Stimulated activated naive CD8-positive, alpha-beta T cell treated with anti-CD3 and anti-CD28 coated beads, Interleukin-15, Interleukin-2, amounts not matched to agents 100 U/mL and 50 U/mL, for 24 hours (primary cell): Measurements from ENCODE around the gene MBD2.
A peak's percentile ranks its signal among the peaks of the same experiment; 100 is the strongest.

ENCODE experiments used
- ATAC-seq: fragments of 150-1000 bp; cut with Tn5 transposase; one replicate; pipeline ENCODE4 v1.10.0; 2021
- DNase-seq: peaks from one replicate; pipeline ENCODE4 v3.0.0; 2021

MBD2 gene

GRCh38 chr18:54197747-54198411 is 26.6 kb downstream of the MBD2 start:
- DNase-seq (no peak), ATAC-seq (no peak)

DNA sequence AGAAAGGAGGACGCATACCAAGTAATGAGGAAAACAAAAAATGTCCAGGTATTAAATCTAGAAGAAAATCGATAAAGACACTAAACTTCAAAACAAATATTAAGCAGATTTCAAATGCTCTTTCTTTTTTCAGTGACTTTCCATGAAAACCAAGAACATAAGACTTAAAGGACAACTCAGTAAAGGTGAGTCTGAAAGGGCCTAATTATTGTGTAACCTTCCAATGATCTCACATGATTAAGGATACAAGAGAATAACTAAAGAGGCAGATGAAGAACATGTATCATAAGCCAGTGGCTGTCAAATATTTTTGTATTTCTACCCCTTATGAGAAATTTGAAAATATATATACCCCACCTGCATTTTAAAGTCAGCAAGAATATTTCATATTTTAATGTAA is 30.7 kb downstream of the MBD2 start:
- ATAC-seq = no peak
- no peak for DNase-seq

- DNase-seq (no peak), ATAC-seq (no peak)
Measured at GRCh38 chr18:54192900-54193299, 31.6 kb downstream of the MBD2 start.

DNA sequence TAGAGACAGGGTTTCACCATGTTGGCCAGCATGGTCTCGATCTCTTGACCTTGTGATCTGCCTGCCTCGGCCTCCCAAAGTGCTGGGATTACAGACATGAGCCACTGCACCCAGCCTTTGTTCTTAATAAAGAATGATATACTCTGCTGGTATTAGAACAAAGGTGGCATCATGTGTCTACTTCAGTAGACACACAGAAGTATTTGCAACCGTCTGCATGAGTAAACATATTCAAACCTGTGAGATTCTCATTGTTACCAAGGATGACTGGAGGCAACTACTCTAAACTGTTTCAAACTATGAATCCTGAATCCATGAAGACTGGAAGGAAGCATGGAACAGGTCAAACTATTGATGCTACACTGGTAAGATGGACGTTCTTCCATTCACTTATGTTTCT is 32.1 kb downstream of the MBD2 start:
- no peak for ATAC-seq
- no peak for DNase-seq

DNA sequence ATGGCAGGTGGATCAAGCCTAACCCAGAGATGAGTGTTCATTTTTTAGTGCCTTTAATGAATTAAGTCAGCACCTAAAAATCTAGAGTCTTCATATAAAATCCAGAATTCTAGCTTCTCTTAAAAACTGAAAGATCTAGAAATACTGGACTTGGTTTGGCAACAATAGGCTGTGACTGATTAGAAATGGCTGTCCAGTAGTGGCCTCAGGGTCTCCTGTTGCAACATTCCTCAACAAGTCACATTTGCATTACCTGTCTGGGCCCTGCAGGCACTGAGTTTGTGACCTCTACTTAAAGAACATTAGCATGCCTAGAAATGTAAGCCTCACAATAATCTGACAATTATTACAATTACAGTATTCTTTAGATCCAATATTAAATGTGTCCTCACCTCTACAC is 33.1 kb downstream of the MBD2 start:
- DNase-seq (no peak), ATAC-seq (no peak)

GRCh38 chr18:54187372-54187771 is 37.1 kb downstream of the MBD2 start:
- DNase-seq = no peak
- ATAC-seq = no peak

DNA sequence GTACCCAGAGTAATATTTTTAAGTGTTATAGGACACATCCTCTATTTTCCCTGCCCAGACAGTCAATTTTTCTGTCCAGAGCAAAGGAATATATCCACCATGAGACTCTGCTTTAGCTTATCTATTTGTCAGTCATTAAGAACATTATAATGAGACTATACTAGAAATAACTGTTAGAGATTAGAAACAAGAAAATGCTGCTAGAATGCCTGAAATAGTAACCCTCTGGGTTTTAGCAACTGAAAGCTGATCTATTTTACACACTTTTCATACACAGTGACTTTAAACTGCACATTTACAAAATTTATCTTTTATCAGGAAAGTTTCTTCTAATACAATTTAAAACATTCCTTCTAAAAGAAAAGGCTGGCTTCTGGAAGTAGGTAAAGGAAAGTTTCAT is 39.6 kb downstream of the MBD2 start:
- ATAC-seq (no peak), DNase-seq (no peak)

GRCh38 chr18:54183390-54183789 is 41.1 kb downstream of the MBD2 start:
- ATAC-seq = no peak
- no peak for DNase-seq

DNA sequence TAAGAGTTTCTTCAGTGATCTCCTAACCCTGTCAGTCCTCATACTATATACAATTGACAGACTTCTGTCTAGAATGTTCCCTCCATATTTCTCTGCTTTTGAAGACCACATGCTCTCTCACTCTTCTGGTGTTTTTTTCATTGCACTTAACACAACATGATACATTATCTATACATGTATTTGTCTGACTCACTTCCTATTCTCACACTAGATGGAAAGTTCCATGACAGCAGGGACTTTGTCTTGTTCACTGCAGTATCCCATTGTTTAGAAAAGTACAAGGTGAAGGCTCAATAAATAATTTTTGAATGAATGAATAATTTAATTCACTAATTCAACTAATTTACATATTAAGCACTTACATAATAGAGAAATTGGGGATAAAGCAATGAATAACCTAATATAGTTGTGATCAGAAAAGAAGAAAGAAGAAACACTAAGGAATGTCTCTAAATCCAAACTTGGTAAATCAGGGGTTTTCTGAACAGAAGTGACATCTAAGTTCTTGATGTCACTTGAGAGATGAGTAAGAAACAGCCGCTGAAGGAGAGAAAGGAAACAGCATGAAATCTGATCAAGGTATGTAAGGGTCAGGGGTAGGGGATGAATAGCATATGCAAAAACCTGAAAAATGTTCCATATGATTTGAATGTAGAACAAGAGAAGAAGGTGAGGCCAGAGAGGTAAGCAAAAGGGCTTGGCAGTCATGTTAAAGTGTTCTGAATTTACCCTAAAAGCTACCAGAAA is 42.4 kb downstream of the MBD2 start:
- DNase-seq = no peak
- ATAC-seq = peak; percentile 94

- ATAC-seq (peak; percentile 80), DNase-seq (no peak)
Measured at GRCh38 chr18:54173980-54174630, 50.4 kb downstream of the MBD2 start.

DNA sequence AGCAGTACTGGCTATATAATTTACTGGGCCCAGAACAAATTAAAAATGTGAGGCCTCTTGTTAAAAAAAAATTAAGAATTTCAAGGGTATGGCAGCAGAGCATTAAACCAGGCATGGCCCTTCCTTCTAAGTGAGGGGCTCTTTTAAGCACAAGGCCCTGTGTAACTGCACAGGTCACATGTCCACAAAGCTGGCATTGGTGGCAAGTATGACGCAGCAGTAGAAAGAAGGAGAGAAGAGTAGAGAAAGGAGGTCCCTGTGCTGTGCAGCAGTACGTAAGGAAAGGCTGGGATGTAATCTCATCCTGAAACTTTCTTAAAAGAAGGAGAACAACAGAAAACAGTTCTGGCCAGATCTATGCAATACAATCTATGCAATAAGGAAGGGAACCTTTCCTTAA is 51.2 kb downstream of the MBD2 start:
- ATAC-seq (no peak), DNase-seq (no peak)

GRCh38 chr18:54169431-54170403 is 54.8 kb downstream of the MBD2 start:
- DNase-seq (no peak), ATAC-seq (no peak)

- DNase-seq (no peak), ATAC-seq (no peak)
Measured at GRCh38 chr18:54165450-54165849, 59.0 kb downstream of the MBD2 start.

GRCh38 chr18:54163453-54163852 is 61.0 kb downstream of the MBD2 start:
- ATAC-seq (peak; percentile 57), DNase-seq (no peak)

DNA sequence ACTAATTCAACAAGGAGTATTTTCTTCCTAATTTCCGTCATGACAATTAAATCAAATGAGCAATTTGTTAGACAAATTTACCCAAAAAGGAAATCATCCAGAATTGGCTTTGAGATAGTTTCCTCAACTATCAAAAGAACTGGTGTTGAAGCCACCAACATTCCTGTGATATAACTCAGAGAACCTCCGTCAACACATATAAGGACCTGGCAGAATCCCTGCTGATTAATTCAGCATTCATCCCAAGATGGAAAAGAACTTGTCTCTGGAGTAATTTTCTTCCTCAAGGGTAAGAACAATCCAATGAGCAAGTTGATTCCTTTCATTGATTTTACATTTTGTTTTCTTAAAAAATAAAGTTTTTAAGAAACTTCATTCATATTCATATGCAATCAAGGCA is 62.0 kb downstream of the MBD2 start:
- ATAC-seq (no peak), DNase-seq (no peak)

GRCh38 chr18:54161267-54161666 is 63.2 kb downstream of the MBD2 start:
- no peak for ATAC-seq
- DNase-seq = no peak

DNA sequence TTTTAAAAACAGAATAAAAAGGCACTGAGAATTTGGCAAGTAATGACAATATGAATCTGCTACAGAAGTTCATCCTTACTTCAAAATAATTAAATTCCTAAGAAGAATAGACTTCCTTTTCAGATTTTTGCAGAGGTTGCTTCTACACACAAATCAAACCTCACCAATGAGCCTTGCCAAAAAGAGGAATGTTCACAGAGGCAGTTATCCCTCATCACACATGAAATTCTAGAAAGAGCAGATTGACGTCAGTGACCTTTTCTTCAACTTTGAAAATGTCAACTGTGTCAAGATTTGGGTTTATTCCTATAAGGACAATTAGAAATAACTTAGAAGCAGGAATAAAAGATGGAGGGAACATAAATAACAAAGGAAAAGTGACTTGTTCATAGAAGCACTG is 64.6 kb downstream of the MBD2 start:
- ATAC-seq (no peak), DNase-seq (no peak)

DNA sequence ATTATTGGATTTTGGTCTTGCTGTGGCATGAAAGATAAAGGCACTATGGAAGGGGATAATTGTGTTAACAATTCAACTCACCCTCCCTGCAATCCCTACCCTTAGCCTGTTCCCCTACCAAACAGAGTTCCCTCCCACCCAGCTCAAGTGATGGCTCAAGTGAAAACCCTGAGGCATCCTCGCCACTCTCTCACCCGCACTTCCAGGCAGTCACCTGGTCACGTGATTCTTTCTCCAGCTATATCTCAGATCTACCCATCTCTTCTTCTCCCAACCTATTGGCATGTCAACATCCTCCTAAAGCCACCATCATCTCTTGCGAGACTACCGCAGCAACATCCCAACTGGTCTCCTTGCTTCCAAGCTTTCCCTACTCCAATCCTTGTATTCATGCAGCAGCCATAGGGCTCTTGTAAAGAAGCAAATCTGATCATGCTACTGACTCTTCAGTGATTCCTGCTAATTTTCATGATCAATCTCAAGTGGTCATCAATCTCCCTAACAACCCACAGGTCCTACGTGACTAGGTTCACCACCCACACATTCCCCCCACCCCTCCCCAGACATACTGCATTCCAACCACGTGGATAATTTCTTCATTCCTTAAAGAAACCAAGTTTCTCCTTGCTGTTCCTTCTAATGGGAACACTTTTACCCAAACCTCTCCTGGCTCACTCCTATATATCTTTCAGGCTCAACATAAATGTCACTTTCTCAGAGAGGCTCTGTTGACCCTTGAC is 66.7 kb downstream of the MBD2 start:
- no peak for ATAC-seq
- no peak for DNase-seq

DNA sequence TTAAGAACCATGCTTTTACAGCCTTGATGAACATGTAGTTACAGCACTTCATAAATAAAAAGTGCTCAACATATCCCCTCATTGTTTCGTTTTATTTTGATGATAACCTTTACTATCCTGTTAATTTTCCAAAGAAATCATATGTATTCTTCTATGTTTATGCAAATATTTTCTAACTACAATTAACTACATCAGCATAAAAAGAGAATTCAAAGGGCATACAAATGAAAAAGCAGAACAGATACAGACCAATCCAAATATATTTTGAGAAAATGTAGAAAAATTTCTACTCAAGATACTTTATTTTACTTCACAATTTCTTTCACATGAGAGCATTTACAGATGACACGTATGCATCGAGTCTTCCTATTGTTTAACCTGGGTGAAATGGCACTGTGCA is 69.1 kb downstream of the MBD2 start:
- DNase-seq = no peak
- ATAC-seq = no peak

DNA sequence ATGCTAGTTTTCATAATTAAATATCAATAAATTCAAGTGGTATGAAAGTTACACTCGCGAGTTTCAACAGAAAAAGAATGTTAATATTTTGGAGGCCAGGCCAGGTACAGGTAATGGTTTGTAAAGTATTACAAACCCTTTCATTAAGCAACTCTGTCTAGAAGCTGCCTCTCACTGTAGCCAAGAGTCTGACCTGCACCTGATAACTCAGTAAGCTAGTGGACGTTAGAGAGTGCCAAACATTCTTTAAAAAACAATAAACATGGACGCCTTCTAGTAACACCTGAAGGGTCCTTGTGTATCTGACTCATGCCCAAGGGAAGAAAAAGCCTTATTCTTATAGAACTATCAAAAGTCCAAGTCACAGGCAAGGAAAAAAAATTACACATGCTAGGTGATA is 70.2 kb downstream of the MBD2 start:
- ATAC-seq (no peak), DNase-seq (no peak)

DNA sequence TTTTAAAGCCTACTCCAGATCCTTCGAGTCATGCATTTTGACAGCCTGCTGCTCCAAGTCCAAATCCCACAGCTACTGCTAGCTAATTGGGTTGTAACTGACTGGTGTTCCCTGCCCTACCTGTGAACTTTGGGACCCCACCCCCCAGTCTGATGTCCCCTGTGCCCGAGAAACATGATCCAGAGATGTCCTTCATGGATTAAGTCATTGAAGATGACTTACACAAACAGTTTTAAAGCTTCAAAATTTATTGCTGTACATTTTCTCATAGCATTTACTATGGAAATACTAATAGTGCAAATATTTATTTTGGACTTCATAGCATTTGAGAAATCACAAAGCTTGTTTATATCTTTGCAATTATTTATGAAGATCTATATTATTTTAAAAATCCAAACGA is 73.1 kb downstream of the MBD2 start:
- DNase-seq (no peak), ATAC-seq (no peak)

GRCh38 chr18:54150226-54150625 is 74.2 kb downstream of the MBD2 start:
- no peak for DNase-seq
- no peak for ATAC-seq
